Muscle of leg (tissue), 11 donors: Measurements from ENCODE around the gene EMILIN2. TPM values are rescaled to one million over a fixed set of nuclear protein-coding genes. Genes with fewer than 3 reads are reported as not detected.

Experiments
- DNase-seq: peaks from one replicate; pipeline ENCODE4 v3.0.0; 2013
- H3K27ac ChIP-seq: one replicate; pipeline ENCODE4 v1.5.1; 2013; ENCODE audit warnings: mild to moderate bottlenecking, low read length, control low read depth
- H3K27me3 ChIP-seq: one replicate; pipeline ENCODE4 v1.6.1; 2013; ENCODE audit warnings: low read length; ENCODE audit not compliant: control insufficient read depth, insufficient read depth
- H3K36me3 ChIP-seq: one replicate; pipeline ENCODE4 v1.6.1; 2013; ENCODE audit warnings: low read length; ENCODE audit not compliant: control insufficient read depth, insufficient read depth
- H3K4me1 ChIP-seq: one replicate; pipeline ENCODE4 v1.6.1; 2013; ENCODE audit warnings: low read length; ENCODE audit not compliant: control insufficient read depth, insufficient read depth
- H3K4me3 ChIP-seq: one replicate; pipeline ENCODE4 v1.5.1; 2013; ENCODE audit warnings: low read length, control low read depth
- H3K9me3 ChIP-seq: replicated peaks from 2 replicates; pipeline ENCODE4 v1.6.1; 2013; ENCODE audit warnings: low read depth, low read length; ENCODE audit not compliant: control insufficient read depth
- WGBS: methylation state at CpG from one replicate; pipeline ENCODE4 v1.1.5; 2013; ENCODE audit warnings: missing lambda C conversion rate; ENCODE audit not compliant: insufficient coverage; 5-methylcytosine and 5-hydroxymethylcytosine counted together
- polyA plus RNA-seq, 8 donors: library from polyadenylated mRNA; unstranded; fragments of 120-200 nt; gene quantifications; one replicate each; pipeline versions ENCODE4 v1.2.1 to v1.2.3, GENCODE V29; 2013; ENCODE audit warnings: inconsistent platforms in 1 of 8, low replicate concordance in 1 of 8; ENCODE audit not compliant: insufficient read length in 8 of 8, insufficient read depth in 1 of 8
- total RNA-seq: library from RNA; stranded (reverse); fragments of 120-200 nt; gene quantifications from one replicate; pipeline ENCODE4 v1.2.4, GENCODE V29; 2013

The EMILIN2 gene
- total and polyA plus RNA-seq, 9 donors, result 23.0 to 46.7 (median 30.2) TPM

DNA sequence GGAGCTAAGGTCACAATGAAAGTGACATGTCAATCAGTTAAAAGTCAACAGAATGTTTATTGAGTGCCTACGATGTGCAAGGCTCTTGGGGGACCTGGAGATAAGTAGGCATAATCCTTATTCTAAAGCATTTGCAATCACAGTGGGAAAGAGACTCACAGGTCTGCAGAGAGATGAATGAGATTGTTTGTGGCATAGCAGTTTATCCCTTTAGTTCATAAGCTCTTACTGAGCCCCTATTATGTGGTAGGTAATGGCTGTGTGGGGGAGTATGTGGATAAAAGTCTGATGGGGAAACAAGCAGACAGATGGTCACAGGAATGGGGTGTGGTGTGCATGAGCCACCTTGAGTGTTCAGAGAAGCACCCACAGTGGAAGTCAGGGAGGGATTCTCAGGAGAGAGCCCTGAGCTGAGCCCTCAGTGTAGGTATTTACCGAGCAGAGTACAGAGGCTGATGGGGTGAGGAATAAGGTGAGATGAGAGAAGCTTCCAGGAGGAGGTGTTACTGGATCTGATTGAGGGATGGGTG lies 48.1 kb downstream of the EMILIN2 start:
- Histone ChIP-seq H3K9me3 (peaks cover 4% of the 10 kb centered on the region), H3K4me1 (peaks cover 29% of the 10 kb centered on the region), H3K27ac (no peak overlapping the region), H3K27me3 (no peaks in the 10 kb centered on the region), H3K36me3 (peaks cover 6% of the 10 kb centered on the region), H3K4me3 (no peak overlapping the region)
- no peak for DNase-seq
- WGBS, result 90% methylated on average over 1 of the region's 2 CpGs

DNA sequence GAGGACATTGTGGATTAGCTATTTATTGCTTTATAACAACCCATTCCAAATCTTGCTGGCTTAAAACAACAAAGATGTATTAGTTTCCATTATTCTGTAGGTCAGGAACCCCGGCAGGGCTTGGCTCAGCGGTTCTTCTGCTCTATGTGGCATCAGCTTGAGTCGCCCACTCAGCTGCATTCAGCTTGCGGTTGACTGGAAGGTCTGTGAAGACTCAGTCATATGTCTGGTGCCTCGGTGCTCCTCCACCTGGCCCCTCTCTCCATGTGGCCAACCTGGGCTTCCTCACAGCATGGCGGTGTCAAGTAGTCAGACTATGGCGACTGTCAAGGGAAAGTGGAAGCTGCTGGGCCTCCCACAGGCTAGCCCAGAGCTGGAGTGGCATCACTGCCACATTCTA lies 48.6 kb downstream of the EMILIN2 start:
- H3K27ac ChIP-seq, result no peak overlapping the region
- H3K4me3 ChIP-seq, result no peak overlapping the region
- peaks cover 4% of the 10 kb centered on the region for H3K9me3 ChIP-seq
- H3K27me3 ChIP-seq, result no peaks in the 10 kb centered on the region
- peaks cover 6% of the 10 kb centered on the region for H3K36me3 ChIP-seq
- 97% methylated on average over 6 of the region's 7 CpGs for WGBS
- H3K4me1 ChIP-seq, result peaks cover 33% of the 10 kb centered on the region
- DNase-seq, result no peak

DNA sequence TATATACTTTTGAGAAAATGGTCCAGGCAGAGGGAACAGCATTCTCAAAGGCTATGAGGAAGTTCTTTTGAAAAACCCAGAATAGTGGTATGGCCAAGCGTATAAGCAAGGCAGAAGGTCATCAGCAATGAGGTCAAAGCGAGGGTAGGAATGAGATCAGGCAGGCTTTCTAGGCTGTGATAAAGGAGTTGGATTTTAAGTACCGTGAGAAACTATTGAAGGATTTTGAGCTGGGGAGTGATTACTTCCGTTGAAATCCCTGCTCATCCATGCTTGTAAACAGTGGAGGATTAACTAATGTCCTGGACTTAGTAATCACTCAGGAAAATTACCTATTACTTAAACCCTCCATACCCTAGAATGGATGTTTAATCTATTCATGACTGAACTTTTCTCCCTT lies 50.2 kb downstream of the EMILIN2 start:
- Histone ChIP-seq H3K27ac (peak overlapping the region; percentile 86), H3K4me1 (peaks cover 48% of the 10 kb centered on the region), H3K4me3 (no peak overlapping the region), H3K36me3 (peaks cover 2% of the 10 kb centered on the region), H3K27me3 (no peaks in the 10 kb centered on the region), H3K9me3 (peaks cover 4% of the 10 kb centered on the region)
- 73% methylated on average over 2 of the region's 4 CpGs for WGBS
- no peak for DNase-seq

DNA sequence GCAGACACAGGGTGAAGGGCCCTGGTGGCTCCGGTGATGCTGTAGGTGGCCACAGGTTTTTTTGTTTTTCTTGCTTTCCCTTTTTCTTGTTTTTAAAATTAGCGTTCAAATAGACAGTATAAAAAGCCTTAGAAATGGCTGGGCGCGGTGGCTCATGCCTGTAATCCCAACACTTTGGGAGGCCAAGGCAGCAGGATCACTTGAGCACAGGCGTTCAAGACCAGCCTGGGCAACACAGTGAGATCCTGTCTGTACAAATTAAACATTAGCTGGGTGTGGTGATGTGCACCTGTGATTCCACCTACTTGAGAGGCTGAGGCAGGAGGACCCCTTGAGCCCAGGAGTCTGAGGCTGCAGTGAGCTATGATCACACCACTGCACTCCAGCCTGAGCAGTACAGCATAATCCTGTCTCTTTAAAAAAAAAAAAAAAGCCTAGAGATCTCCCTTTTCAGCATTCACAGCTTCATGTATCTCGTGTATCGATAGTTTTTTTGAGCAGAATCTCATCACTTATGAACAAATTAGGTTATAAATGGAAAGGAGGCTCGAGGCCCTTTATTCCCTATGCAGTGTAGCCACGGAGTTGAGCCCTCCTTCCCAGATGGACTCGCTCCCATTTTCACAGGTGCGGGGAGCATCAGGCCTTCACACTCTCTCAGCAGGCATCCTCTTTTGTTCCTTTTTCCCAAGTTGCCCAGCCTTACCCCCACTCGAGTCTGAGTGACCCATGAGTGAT lies 50.8 kb downstream of the EMILIN2 start:
- peaks cover 4% of the 10 kb centered on the region for H3K9me3 ChIP-seq
- H3K27ac ChIP-seq, result peak overlapping the region; percentile 86
- peaks cover 54% of the 10 kb centered on the region for H3K4me1 ChIP-seq
- H3K27me3 ChIP-seq, result no peaks in the 10 kb centered on the region
- WGBS, result 54% methylated on average over 9 of the region's 12 CpGs
- no peak overlapping the region for H3K4me3 ChIP-seq
- H3K36me3 ChIP-seq, result peaks cover 2% of the 10 kb centered on the region
- DNase-seq, result peak; percentile 89

DNA sequence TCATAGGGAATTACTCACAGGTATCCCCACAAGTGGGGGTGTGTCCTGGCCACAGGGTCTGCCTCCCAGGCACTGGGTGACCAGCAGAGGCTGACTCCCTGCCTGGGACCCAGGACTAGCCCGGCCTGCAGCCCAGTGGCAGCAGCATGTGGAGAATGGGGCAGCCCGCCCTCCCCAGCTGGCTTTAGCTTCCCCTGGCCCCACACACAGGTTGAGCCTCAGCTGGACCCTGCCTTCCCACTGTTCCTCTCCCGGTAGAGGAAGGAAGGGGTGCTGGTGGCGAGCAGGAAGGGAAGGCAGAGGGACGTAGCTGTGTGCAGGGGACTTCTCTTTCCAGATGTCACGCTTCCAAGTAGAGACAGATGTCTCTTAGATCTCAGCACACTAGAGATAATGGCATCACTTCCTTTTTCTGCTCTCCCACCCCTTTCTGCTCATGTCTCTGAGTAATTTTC lies 51.4 kb downstream of the EMILIN2 start:
- no peaks in the 10 kb centered on the region for H3K27me3 ChIP-seq
- peaks cover 59% of the 10 kb centered on the region for H3K4me1 ChIP-seq
- H3K9me3 ChIP-seq, result peaks cover 4% of the 10 kb centered on the region
- no CpG with 5 or more reads among the region's 6 CpGs for WGBS
- H3K4me3 ChIP-seq, result no peak overlapping the region
- H3K27ac ChIP-seq, result peak overlapping the region; percentile 86
- peak; percentile 97 for DNase-seq
- H3K36me3 ChIP-seq, result peaks cover 2% of the 10 kb centered on the region

DNA sequence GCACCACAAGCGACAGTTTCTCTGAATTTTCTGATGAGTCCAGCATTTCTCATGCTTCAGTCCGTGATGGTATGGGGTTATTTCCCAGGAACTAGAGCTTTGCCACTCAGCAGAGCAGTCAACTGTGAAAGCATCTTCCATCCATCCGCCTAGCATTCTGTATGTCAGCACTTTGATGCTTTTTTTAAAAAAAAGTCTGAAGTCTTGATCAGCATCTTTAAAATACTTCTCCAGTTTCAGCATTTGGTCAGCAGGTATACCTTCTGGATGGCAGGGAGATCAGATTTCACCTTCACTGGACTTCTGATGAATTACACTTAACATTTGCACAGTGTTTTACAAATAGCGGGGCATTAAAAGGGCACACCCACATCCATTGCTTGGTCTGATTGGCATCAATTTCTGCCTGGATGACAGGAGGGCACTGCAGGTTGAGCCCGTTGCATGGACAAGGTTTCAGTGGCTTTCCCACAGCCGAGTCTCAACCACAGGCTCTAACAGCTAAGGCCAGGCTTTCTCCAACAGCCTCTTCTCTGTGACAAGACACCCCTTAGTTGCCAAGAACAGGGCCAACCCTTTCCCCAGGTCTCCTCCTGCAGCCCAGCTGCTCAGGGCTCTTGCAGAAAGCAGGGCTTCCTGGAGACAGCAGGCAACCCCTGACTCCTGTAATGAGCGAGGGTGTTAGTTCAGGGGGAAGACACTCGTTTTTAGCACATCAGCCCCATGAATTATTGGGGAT lies 54.0 kb downstream of the EMILIN2 start:
- WGBS, result 26% methylated on average over 5 of the region's 8 CpGs
- no peak for DNase-seq
- H3K4me1 ChIP-seq, result peaks cover 53% of the 10 kb centered on the region
- no peaks in the 10 kb centered on the region for H3K9me3 ChIP-seq
- H3K27me3 ChIP-seq, result peaks cover 3% of the 10 kb centered on the region
- no peak overlapping the region for H3K4me3 ChIP-seq
- peak overlapping the region; percentile 93 for H3K27ac ChIP-seq
- H3K36me3 ChIP-seq, result no peaks in the 10 kb centered on the region

DNA sequence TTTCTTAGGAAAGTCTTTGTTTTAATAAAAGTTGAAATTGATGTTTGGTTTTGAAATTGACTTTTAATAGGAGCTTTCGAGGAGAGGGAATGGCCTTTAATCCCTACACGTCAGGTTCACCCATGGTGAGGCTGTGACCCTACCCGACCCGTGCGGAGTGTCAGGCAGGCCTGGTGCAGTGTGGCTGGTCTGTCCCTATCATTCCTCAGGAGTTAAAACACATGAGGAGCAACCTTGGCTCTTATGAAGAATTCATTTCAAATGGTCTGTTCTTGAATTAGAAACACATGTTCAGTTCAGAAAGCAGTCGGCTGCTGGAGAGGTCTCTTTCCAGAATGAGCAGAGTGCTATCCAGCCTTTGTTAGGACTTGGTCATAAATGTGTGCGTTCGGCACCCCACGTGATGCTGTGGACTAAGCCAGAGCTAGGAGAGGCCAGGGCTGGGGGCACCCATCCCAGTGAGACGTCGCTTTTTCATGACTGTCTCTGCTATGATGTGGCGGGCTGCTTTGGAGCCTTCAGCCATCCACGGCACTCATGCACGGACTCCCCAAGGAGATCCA lies 54.7 kb downstream of the EMILIN2 start:
- no peaks in the 10 kb centered on the region for H3K9me3 ChIP-seq
- H3K36me3 ChIP-seq, result no peaks in the 10 kb centered on the region
- H3K4me3 ChIP-seq, result no peak overlapping the region
- peak overlapping the region; percentile 93 for H3K27ac ChIP-seq
- peaks cover 55% of the 10 kb centered on the region for H3K4me1 ChIP-seq
- peaks cover 5% of the 10 kb centered on the region for H3K27me3 ChIP-seq
- peak; percentile 97 for DNase-seq
- WGBS, result 29% methylated on average over 12 of the region's 14 CpGs

DNA sequence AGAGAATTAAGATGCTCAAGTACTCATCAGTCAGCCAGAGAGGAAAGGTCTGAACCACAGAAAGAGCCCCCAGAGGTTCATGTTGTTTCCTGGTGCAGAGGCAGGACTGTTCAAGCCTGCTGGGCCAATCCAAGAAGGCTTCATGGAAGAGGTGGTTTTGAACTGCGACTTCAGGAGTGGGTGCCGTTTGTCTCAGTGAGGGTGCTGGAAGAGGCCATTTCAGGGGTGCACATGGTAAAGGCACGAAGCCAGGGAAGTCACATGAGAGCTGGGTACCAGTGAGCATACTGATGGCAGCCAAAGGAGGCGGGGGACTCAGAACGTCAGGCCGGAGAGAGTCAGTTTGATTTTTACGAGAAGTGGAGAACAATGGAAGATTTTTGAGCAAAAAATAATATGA lies 55.5 kb downstream of the EMILIN2 start:
- H3K36me3 ChIP-seq, result no peaks in the 10 kb centered on the region
- H3K27me3 ChIP-seq, result peaks cover 9% of the 10 kb centered on the region
- DNase-seq, result no peak
- 56% methylated on average over 7 of the region's 7 CpGs for WGBS
- no peaks in the 10 kb centered on the region for H3K9me3 ChIP-seq
- peak overlapping the region; percentile 93 for H3K27ac ChIP-seq
- peaks cover 57% of the 10 kb centered on the region for H3K4me1 ChIP-seq
- no peak overlapping the region for H3K4me3 ChIP-seq

DNA sequence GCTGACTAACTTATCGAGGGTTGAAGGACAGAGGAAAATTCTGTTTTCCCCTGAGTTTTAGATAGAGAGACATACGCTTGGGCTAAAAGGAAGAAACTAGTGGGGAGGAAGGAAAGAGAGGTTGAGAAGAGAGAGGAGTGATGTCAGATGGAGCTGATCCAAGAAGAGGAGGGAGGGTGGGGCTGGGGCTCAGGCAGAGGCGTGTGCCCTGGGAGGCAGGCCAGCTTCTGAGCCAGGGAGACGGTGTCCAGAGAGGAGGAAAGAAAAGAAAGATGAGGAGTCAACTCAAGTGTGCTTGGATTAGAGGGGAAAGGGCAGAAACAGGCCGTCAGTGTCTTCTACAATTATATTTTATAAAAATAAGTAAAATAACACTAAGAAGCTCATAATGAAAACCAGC lies 56.2 kb downstream of the EMILIN2 start:
- Histone ChIP-seq H3K27ac (peak overlapping the region; percentile 93), H3K9me3 (no peaks in the 10 kb centered on the region), H3K4me3 (no peak overlapping the region), H3K36me3 (no peaks in the 10 kb centered on the region), H3K4me1 (peaks cover 55% of the 10 kb centered on the region), H3K27me3 (peaks cover 9% of the 10 kb centered on the region)
- 0% methylated on average over 2 of the region's 5 CpGs for WGBS
- DNase-seq, result peak; percentile 96
